Retinal pigment epithelial cell (primary cell): ENCODE measurements around the gene POU2F3.
A peak's percentile ranks its signal among the peaks of the same experiment; 100 is the strongest.

ENCODE experiments used
- DNase-seq: peaks from one replicate; pipeline ENCODE4 v3.0.0-alpha.2; 2010; ENCODE audit warnings: low read depth
- H3K4me3 ChIP-seq: 2 replicates; pipeline ENCODE4 v1.5.1; 2011; ENCODE audit warnings: mild to moderate bottlenecking, low read length, control low read depth, moderate library complexity
- CTCF ChIP-seq: conservative IDR thresholded peaks from 2 replicates; pipeline ENCODE4 v1.5.1; 2011; ENCODE audit warnings: low read depth, low read length, control low read depth, inconsistent platforms

POU2F3 gene

GRCh38 chr11:120203626-120204025 is 36.3 kb upstream of the POU2F3 start:
- no peak for DNase-seq
- H3K4me3 ChIP-seq = no peak overlapping the region
- no peak for TF ChIP-seq CTCF

- no peak for TF ChIP-seq CTCF
- H3K4me3 ChIP-seq = no peak overlapping the region
- DNase-seq = peak; percentile 62
These were observed 34.3 kb upstream of the POU2F3 start for GRCh38 chr11:120205596-120206161.

- TF ChIP-seq CTCF = no peak
- DNase-seq = no peak
- no peak overlapping the region for H3K4me3 ChIP-seq
These were observed 32.4 kb upstream of the POU2F3 start for GRCh38 chr11:120207512-120207911.

GRCh38 chr11:120208001-120208441 is 31.9 kb upstream of the POU2F3 start:
- DNase-seq = peak; percentile 48
- no peak for TF ChIP-seq CTCF

GRCh38 chr11:120208777-120209176 is 31.2 kb upstream of the POU2F3 start:
- no peak overlapping the region for H3K4me3 ChIP-seq
- no peak for TF ChIP-seq CTCF
- DNase-seq = peak; percentile 61

More at GRCh38 chr11:120208001-120208441, 31.9 kb upstream of the POU2F3 start:
- H3K4me3 ChIP-seq = no peak overlapping the region

- H3K4me3 ChIP-seq = peak overlapping the region; percentile 60
- no peak for DNase-seq
- no peak for TF ChIP-seq CTCF
These were observed 30.0 kb upstream of the POU2F3 start for GRCh38 chr11:120209746-120210625.
